Cerebellar nuclear complex (tissue), 1 donor: Measurements from ENCODE around the gene MAN2B2.

Experiments
- DNase-seq, 2 experiments: peaks; one replicate each; lab custom pipeline; 2025; lab: John Stamatoyannopoulos, UW

The MAN2B2 gene

GRCh38 chr4:6595897-6596537 is 21.0 kb downstream of the MAN2B2 start:
- no peak for DNase-seq

GRCh38 chr4:6596948-6597347 is 22.0 kb downstream of the MAN2B2 start:
- DNase-seq: no peak

GRCh38 chr4:6598127-6598526 is 23.1 kb downstream of the MAN2B2 start:
- DNase-seq: no peak

- no peak for DNase-seq
Measured at GRCh38 chr4:6598641-6599040, 23.7 kb downstream of the MAN2B2 start.

GRCh38 chr4:6601661-6602250 is 26.8 kb downstream of the MAN2B2 start:
- DNase-seq: no peak

GRCh38 chr4:6602289-6602688 is 27.3 kb downstream of the MAN2B2 start:
- DNase-seq: no peak

DNA sequence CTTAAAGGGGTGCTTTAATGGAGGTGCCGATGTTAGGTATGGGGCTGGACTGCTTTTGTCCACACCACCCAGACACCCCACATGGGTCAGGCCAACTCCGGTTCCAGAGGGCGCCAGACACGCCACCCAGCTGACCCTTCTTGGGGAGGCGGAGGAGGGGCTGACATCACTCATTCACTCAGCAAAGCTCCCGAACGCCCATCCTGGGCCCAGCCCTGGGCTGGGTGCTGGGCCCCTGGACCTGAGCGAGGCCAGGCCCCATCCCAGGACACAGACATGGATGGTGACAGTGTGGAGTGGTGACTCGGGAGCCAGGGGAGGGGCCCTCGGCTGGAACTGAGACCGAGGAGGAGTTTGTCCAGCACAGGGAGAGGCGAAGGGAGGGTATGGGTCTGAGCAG is 28.1 kb downstream of the MAN2B2 start:
- no peak for DNase-seq

- no peak for DNase-seq
Measured at GRCh38 chr4:6605114-6605513, 30.1 kb downstream of the MAN2B2 start.

DNA sequence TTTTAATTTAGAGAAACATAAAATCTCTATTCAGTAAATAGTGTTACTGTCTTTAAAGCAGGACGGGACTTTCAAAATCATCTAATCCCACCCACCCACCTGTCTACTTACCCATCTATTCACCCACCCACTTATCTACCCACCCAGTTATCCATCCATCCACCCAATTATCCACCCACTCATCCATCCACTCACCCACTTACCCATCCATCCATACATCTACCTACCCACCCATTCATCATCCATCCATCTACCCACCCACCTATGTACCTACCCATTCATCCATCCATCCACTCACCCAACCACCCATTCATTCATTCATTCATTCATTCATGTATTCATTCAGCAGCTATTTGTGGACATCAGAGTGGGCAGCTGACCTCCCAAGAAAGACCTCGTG is 30.6 kb downstream of the MAN2B2 start:
- DNase-seq: no peak

DNA sequence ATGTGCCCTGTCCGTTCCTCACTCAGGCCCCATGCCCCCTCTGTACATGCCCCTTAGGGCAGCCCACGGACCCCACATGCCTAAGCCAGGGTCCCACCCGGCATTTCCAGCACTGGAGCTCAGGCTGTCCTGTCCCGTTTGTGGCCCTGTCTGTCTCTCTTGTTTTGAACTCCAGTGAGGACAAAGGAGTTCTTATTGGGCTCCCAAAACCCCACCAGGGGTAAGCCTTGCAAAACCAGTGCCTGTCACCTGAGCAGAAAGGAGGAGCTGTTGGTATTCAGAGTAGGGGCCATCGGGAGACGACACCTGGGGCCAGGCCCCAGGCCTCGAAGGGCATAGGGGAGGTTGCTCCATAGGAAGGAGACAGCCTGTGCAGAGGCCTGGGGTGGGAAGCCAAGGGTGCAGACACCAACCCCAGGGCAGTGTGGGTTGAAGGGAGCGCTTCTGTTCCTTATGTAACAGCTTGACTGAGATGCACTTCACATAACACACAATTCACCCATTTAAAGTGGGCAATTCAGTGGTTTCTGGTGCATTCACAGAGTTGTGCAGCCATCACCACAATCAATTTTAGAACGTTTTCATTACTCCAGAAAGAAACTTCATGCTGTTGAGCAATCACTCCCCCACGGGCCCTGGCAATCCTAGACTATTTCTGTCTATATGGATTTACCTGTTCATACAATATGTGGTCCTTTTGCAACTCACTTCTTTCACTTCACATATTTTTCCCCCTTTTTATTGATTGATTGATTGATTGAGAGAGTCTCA is 31.7 kb downstream of the MAN2B2 start:
- no peak for DNase-seq

DNA sequence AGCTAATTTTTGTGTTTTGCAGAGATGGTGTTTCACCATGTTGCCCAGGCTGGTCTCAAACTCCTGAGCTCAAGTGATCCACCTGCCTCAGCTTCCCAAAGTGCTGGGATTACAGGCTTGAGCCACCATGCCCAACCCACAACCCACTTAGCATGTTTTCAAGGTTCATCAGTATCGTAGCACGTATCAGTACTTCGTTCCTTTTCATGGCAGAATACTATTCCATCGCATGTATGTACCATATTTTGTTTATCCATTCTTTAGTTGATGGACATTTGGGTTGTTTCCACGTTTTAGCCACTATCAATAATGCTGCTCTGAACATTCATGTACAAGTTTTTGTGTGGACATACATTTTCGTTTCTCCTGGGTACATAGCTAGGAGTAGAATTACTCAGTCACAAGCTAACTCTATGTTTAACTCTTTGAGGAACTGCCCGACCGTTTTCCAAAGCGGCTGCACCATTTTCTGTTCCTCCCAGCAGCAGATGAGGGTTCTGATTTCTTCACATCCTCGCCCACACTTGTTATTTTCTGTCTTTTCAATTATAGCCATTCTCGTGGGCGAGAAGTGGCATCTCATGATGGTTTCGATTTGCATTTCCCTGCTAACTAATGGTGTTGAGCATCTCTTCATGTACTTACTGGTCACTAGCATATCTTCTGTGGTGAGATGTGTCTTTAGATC is 32.5 kb downstream of the MAN2B2 start:
- no peak for DNase-seq

- no peak for DNase-seq
Measured at GRCh38 chr4:6608758-6609414, 33.9 kb downstream of the MAN2B2 start.

GRCh38 chr4:6609415-6610079 is 34.6 kb downstream of the MAN2B2 start:
- no peak for DNase-seq

DNA sequence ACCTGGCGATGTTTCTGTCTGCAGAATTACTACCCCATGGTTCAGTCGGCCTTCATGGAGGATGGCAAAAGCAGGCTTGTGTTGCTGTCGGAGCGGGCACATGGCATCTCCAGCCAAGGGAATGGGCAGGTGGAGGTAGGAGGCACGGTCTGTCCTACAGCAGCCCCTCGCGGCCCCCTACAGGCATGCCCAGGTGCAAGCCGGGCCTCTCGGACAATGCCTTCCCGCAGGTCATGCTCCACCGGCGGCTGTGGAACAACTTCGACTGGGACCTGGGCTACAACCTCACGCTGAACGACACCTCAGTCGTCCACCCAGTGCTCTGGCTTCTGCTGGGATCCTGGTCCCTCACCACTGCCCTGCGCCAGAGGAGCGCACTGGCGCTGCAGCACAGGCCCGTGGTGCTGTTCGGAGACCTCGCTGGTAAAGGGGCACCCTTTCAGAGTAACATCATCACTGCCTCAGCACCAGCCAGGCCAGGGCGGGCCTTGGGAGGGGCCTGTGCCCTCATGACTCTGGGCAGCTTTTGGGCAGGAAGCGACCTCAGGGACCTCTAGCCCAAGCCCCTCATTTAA is 36.0 kb downstream of the MAN2B2 start:
- DNase-seq: no peak

DNA sequence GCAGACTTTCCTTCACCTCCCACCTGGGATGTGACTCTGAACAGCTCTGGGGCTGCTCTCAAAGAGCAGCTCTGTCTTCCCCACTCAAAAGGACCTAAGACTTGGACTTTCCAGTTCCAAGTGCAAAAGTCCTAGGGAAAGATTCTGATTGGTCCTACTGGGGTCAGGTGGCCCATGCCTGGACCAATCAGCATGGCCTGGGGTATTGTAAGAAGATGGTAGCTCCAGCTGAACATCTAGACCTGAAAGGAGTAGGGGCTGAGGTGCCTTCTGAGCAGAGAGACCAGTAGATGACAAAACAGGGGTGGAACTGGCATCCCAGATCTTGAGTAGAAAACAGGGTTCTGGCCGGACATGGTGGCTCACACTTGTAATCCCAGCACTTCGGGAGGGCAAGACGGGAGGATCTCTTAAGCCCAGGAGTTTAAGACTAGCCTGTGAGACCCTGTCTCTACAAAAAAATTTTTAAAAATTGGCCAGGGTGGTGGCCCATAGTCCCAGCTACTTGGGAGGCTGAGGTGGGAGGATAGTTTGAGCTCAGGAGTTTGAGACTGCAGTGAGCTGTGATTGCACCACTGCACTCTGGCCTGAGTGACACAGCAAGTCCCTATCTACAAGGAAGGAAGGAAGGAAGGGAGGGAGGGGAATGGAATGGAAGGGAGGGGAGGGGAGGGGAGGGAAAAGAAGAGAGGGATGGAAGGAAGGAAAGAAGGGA is 38.1 kb downstream of the MAN2B2 start:
- no peak for DNase-seq

- no peak for DNase-seq
Measured at GRCh38 chr4:6613676-6614651, 39.0 kb downstream of the MAN2B2 start.

DNA sequence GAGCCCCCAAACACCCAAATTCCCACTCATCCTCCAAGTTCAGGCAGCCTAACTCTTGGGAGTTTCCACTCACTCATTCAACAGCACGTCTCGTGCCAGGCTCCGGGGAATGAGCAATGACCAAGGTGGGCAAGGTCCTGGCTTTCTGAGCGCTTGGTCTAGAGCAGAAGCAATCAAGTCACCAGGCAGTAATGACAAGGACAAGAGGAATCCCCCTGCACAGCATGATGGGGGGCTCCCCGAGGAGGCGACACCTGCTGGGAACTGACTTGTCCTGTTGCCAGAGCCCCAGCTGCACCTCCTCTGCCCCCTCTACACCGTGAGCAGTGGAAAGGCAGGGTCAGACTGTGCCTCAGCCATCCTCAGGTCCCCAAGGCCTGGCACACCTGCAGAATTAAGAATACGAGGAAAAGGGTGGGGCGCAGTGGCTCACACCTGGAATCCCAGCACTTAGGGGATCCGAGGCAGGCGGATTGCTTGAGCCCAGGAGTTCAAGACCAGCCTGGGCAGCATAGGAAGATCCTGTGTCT is 39.8 kb downstream of the MAN2B2 start:
- DNase-seq: no peak

GRCh38 chr4:6616087-6616995 is 41.4 kb downstream of the MAN2B2 start:
- DNase-seq: no peak
